ENCODE data around the gene TIMP3.
"Not testable (repeated sequence)": the region's sequence is repeated elsewhere in the genome, so short reads cannot be mapped to it uniquely, and the experiment has no call there.

The TIMP3 gene

DNA sequence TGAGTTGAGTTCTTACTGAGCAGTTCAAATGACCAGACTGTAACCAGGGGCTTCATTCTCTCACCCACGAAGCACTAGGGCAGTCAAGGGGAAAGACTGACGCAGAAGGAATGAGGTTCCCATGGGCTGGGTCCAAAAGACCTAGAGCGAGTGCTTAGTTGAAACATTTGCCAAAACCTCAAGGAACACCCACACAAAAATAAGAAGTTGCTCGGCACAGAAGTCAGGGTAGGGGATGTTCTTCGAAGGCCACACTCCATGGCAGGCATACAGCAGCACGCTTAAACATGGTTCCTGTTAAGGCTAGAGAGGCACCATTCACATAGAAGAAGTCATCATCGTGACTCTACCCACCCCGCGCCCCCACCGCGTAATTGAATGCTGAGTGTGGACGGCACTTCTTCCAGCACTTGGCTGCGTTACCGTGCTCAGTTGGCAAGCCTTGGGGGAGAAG lies 52.9 kb downstream of the TIMP3 start:
- no peak for DNase-seq (ENCODE audit: low read depth in 2 of 2)

DNA sequence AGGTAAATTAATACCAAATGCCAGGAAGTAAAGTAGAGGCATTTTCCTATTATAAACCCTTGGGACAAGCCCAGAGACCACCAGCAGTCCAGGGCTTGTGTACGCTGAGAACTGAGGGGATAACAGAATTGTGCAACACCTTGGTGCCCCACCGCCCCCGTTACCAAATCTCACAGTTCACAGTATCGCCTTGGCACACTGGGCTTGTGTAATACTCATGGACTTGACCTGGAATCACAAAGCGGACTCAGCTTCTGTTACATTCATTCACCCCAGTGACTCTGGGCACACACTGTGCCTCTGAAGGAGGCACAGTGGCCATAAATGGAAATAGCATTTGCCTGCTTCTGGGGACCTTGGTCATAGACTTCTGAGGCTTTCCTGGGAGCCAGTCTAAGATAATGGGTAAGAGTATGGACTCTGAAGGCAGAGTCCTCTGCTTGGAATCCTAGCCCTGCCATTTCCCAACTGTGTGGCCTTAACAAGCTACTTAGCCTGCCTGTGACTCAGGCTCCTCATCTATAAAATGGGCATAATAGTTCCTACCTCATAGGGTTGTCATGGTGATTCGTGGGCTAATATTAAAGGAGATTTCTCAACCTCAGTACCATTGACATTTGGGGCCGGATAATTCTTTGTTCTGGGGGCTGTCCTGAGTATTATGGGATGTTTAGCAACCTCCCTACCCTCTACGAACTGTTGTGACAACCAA lies 53.7 kb downstream of the TIMP3 start:
- DNase-seq (ENCODE audit: low read depth in 2 of 2), result no peak

DNA sequence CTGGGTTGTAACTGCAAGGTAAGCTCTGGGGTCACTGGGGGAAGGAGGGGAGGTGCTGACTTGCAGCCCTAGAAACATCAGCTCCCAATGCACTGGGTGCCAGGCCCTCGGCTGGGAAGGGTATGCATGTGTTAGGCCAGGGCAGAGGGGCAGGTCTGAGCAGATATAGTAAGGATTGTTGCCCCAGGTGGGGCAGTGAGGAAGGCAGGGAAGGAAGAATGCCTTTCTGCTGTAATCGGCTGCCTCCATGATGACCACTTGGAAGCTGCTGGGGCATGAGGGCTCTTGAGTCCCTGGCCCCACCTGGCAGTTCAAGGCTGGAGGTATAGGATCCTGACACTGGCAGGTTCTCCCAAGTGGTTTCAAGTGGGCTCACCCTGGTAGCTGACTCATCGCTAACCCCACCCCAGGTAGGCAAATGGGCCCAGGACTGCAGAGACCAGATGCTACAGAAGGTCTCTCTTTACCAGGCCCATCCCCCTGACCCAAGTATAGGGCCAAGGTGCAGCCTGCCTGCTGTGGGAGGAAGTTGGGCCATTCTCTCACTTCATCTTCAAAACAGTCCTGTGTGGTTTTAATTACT lies 56.7 kb downstream of the TIMP3 start:
- no peak for DNase-seq (ENCODE audit: low read depth in 2 of 2)

DNA sequence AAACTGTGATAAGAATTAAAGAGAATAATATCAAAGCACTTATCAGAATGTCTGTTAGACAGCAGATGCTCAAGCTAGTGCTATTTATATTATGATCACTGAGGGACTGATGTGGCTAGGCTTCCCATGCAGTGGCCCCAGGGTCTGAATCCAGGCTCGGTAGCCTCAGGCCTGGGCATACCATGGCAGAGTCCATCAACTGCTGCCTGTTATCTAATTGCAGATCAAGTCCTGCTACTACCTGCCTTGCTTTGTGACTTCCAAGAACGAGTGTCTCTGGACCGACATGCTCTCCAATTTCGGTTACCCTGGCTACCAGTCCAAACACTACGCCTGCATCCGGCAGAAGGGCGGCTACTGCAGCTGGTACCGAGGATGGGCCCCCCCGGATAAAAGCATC lies 57.5 kb downstream of the TIMP3 start:
- no peak for DNase-seq (ENCODE audit: low read depth in 2 of 2)

DNA sequence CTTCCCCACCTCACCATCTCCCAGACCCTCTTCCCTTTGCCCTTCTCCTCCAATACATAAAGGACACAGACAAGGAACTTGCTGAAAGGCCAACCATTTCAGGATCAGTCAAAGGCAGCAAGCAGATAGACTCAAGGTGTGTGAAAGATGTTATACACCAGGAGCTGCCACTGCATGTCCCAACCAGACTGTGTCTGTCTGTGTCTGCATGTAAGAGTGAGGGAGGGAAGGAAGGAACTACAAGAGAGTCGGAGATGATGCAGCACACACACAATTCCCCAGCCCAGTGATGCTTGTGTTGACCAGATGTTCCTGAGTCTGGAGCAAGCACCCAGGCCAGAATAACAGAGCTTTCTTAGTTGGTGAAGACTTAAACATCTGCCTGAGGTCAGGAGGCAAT lies 58.2 kb downstream of the TIMP3 start:
- no peak for DNase-seq (ENCODE audit: low read depth in 2 of 2)

DNA sequence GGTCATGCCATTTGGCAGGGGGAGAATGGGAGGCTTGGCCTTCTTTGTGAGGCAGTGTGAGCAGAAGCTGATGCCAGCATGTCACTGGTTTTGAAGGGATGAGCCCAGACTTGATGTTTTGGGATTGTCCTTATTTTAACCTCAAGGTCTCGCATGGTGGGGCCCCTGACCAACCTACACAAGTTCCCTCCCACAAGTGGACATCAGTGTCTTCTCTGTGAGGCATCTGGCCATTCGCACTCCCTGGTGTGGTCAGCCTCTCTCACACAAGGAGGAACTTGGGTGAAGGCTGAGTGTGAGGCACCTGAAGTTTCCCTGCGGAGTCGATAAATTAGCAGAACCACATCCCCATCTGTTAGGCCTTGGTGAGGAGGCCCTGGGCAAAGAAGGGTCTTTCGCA lies 59.8 kb downstream of the TIMP3 start:
- DNase-seq (ENCODE audit: low read depth in 2 of 2), result no peak

DNA sequence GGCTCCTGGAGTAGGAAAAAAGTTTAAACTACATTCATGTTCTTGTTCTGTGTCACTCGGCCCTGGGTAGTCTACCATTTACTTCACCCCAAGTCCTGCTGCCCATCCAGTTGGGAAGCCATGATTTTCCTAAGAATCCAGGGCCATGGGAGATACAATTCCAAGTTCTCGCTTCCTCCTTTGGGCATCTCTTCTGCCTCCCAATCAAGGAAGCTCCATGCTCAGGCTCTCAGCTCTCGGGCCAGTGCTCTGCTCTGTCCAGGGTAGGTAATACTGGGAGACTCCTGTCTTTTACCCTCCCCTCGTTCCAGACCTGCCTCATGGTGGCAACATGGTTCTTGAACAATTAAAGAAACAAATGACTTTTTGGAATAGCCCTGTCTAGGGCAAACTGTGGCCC lies 60.6 kb downstream of the TIMP3 start:
- DNase-seq (ENCODE audit: low read depth in 2 of 2), result no peak

DNA sequence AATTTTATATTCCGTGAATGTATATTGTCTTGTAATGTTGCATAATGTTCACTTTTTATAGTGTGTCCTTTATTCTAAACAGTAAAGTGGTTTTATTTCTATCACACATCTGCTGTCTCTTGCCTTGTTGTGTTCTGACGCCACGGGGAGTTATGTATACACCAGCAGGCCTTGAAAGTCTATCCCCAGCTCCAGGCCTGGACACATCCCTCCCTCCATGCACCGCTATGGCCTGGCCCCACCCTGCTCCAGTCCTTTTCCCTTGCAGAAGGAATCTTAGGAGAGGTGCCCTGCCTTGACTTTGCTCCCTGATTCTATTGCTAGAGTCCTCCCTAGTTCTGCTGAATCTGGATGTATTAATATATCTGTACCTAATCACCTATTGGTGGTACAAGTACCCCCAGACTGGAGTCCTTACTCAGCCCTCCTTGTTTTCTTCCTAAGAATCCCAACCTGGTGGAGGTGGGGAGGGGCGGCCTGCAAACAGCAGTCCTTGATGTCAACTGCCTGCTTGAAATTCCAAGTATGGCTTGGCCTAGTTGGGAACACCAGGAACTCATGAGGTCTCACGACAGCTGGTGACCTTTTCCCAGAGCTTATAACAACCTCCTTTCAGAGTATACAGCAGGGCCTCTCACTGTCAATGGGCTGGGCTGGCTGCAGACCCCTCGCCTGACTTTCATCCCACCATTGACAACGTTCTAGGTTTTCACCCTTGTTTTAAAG lies 61.6 kb downstream of the TIMP3 start:
- no peak for DNase-seq (ENCODE audit: low read depth in 2 of 2)

GRCh38 chr22:32864041-32864440 lies 62.5 kb downstream of the TIMP3 start:
- DNase-seq (ENCODE audit: low read depth in 2 of 2), result no peak

GRCh38 chr22:32864596-32864995 lies 63.1 kb downstream of the TIMP3 start:
- no peak for DNase-seq (ENCODE audit: low read depth in 2 of 2)

DNA sequence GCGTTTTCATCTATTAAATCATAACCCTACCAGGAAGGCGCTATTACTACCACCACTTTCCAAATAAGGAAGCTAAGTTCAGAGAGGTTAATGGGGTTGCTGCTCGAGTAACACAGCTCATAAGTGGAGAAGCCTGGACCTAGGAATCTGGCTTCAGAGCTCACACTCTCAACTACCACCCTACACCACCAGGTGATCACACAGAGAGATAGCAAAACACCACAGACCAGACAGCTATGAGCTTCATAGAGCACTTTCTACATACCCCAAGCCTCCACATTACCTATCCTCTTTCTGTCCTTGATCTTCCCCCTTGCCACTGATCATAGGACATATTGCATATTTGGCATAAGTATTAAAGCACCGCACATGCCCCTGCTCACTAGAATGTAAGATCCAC lies 65.4 kb downstream of the TIMP3 start:
- DNase-seq (ENCODE audit: low read depth in 2 of 2), result no peak

DNA sequence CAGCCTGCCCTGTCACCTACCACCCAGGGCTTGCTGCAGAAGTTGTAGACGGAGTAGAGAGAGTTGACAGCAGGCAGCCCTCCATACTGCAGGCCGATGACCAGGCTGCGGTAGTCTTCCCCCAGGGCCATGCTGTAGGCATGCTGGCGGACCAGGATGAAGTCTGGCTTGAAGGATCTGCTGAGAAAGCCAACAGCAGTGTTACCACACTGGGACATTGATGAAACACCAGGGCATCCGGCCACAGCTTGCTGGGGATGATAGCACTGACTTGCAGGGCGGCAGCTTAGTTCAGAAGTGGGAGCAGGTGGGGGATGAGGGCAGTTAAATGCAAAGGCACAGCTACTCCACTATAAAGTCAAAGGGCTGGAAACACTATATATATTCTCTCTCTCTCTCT lies 67.4 kb downstream of the TIMP3 start:
- DNase-seq (ENCODE audit: low read depth in 2 of 2), result no peak

- no peak for DNase-seq (ENCODE audit: low read depth in 2 of 2)
These were observed 69.0 kb downstream of the TIMP3 start for GRCh38 chr22:32870474-32870873.

DNA sequence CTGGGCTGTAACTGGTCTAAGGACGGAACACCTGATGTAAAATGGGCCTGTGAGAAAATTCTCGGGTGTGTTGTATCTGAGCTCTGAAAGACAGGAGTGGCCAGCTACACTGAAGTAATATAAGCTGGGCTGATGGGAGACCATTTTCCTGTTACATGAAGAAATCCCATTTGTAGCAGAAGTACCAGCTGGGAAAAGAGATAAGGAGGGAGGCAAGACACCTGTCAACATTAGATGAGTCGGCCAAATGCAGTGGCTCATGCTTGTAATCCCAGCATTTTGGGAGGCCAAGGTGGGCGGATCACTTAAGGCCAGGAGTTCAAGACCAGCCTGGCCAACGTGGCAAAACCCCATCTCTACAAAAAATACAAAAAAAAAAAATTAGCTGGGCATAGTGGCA lies 72.1 kb downstream of the TIMP3 start:
- not testable (repeated sequence) for DNase-seq (ENCODE audit: low read depth in 2 of 2)

DNA sequence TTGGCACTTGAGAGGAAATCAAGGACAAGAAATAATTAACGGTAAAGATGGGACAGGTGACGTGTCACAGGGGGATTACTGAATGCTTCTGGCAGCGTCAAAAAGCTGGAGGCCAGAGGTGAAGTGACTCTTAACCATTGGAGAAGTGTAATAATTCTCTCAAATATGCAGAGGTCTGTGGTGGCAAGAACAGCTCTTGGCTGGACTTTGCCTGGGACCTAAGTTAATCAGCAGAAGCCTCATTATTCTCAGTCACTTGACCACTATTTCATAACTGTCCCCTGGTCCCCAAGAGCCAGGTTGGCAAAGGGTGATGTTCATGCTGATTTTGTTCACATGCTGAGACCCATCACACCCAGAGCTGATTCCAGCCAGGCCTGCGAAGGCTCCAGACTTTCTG lies 72.9 kb downstream of the TIMP3 start:
- DNase-seq (ENCODE audit: low read depth in 2 of 2), result no peak

DNA sequence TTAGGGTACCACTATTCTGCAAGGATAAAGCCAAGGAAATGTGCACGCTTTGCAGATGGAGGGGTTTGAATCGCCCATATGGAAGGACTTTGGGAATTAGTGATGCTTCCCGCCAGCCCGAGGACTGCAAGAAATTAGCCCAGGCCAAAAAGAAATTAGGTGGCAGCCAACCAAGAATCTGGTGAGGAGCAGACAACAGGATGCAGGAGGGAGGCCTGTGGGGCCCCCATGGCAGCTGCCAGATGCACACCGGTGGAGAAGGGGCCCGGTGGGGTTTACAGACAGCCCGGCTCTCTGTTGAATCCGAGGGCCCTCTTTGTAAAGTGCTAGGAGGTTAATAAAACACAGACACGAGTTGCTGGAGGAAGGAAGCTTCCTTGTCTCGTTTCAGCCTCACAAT lies 73.5 kb downstream of the TIMP3 start:
- DNase-seq (ENCODE audit: low read depth in 2 of 2), result no peak

GRCh38 chr22:32876516-32876915 lies 75.0 kb downstream of the TIMP3 start:
- no peak for DNase-seq (ENCODE audit: low read depth in 2 of 2)

GRCh38 chr22:32877196-32877595 lies 75.7 kb downstream of the TIMP3 start:
- no peak for DNase-seq (ENCODE audit: low read depth in 2 of 2)

- DNase-seq (ENCODE audit: low read depth in 2 of 2), result no peak
These were observed 78.0 kb downstream of the TIMP3 start for GRCh38 chr22:32879550-32879949.

DNA sequence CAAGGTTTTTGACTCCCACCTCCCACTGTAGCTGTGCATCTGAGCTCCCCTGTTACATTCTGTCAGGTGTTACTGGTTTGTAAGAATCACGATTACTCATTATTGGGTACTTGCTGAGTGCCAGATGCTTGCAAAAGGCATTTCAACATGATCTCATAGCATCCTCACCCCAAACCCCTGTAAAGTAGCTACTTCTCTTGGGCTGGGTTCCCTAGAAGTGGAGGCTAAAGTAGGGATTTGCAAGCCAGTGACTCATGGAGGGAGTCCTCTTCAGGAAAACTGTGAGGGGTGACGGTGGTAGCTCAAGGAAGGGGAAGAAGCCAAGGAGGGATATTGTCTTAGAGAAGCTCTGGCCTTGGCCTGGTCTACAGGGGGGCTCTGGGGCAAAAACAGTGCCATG lies 78.6 kb downstream of the TIMP3 start:
- no peak for DNase-seq (ENCODE audit: low read depth in 2 of 2)

DNA sequence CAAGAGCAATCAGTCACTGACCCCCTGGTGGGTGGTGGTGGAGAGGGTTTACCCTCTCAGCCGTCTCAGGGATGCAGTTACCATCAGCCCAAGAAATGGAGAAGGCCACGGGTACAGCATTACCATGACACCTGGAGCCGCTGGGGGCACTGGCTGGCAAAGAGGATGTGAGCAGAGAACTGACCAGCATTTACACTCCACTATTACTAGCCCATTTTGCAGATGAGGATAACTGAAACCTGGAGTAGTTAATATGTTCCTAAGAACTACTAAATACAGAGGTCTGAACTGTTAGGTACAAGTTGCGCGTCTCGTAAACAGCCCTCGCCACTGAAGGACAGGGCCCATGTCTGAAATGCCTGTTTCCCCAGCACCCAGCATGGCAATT lies 79.0 kb downstream of the TIMP3 start:
- no peak for DNase-seq (ENCODE audit: low read depth in 2 of 2)

- no peak for DNase-seq (ENCODE audit: low read depth in 2 of 2)
These were observed 79.5 kb downstream of the TIMP3 start for GRCh38 chr22:32880893-32881596.

- DNase-seq (ENCODE audit: low read depth in 2 of 2), result no peak
These were observed 80.9 kb downstream of the TIMP3 start for GRCh38 chr22:32882360-32882755.
